Measurements from ENCODE around the gene SHQ1. TPM values are rescaled to one million over a fixed set of nuclear protein-coding genes. Genes with fewer than 3 reads are reported as not detected.
A peak's percentile ranks its signal among the peaks of the same experiment; 100 is the strongest.

Gene SHQ1
- total RNA-seq, 1 donor, result 19.2 TPM

DNA sequence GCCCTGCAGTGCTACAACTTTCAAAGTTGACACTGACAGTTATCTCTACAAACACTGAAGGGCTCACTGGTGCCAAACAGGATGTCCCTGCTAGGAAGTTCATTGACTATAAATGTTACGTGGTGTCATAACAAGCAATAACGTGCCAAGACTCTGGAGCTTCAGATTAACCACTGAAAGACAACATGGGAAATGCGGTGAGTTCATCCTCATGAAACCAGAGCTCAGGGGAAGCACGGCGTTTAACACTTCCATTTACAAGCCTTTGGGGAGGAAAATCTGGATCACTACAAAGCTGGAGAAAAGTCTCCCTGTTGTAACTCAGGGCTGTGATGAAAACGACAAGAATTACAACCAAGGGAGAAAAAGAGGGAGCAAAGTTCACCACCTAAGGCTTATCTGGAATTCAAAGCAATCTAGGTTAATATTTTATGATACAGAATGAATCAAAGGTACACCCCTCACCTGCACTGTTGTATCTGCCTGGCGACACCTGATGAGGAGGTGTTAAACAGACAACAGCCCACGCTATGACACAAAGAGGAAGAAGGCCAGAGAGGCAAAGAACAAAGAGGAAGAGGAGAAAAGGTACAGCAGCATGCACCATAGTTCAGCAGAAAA is 27.0 kb downstream of the SHQ1 start:
- H4K20me1 ChIP-seq (ENCODE audit: insufficient read depth, low read length), result peaks cover 18% of the 10 kb centered on the region
- no peaks in the 10 kb centered on the region for H3K9me3 ChIP-seq (ENCODE audit: low read depth, low read length)
- peak; percentile 25 for DNase-seq (ENCODE audit: insufficient read length, low spot score, missing footprints)
- H3K4me1 ChIP-seq (ENCODE audit: insufficient read depth, low read length), result peaks cover 39% of the 10 kb centered on the region
- peak overlapping the region; percentile 24 for H3K4me2 ChIP-seq (ENCODE audit: insufficient read depth, low read length)
- peak overlapping the region; percentile 19 for H3K27ac ChIP-seq (ENCODE audit: low read depth, low read length)
- no peaks in the 10 kb centered on the region for H3K27me3 ChIP-seq (ENCODE audit: insufficient read depth, low read length)
- H3K79me2 ChIP-seq (ENCODE audit: insufficient read depth, low read length), result no peaks in the 10 kb centered on the region
- TF ChIP-seq, protein P1, sequence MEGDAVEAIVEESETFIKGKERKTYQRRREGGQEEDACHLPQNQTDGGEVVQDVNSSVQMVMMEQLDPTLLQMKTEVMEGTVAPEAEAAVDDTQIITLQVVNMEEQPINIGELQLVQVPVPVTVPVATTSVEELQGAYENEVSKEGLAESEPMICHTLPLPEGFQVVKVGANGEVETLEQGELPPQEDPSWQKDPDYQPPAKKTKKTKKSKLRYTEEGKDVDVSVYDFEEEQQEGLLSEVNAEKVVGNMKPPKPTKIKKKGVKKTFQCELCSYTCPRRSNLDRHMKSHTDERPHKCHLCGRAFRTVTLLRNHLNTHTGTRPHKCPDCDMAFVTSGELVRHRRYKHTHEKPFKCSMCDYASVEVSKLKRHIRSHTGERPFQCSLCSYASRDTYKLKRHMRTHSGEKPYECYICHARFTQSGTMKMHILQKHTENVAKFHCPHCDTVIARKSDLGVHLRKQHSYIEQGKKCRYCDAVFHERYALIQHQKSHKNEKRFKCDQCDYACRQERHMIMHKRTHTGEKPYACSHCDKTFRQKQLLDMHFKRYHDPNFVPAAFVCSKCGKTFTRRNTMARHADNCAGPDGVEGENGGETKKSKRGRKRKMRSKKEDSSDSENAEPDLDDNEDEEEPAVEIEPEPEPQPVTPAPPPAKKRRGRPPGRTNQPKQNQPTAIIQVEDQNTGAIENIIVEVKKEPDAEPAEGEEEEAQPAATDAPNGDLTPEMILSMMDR (IDR thresholded peaks at IDR 0.05; ENCODE audit: extremely low read depth, low read depth, low read length), result no peak
- H2AFZ ChIP-seq (ENCODE audit: low read length), result no peak overlapping the region
- no peaks in the 10 kb centered on the region for H3K36me3 ChIP-seq (ENCODE audit: insufficient read depth, low read length)
- no peak overlapping the region for H3K4me3 ChIP-seq (ENCODE audit: insufficient read depth, low read length)

DNA sequence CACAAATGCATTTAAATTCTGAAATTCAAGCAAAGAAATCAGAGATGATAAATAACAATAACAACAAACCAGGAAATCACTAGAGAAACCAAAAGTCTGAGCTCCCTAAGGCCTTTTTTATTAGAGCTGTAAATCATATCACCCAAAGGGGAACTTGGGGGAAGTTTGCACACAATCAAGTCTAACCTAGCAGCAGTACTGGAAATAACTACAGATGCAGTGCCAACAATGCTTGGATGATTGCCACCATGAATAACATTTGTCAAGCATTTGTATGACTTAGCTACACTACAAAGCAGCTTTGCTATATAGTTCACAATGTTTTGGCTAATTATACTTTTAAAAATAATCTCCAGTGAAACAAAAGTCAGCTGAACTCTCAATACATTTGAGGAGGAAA is 27.8 kb downstream of the SHQ1 start:
- Histone ChIP-seq H3K79me2 (ENCODE audit: insufficient read depth, low read length) (no peaks in the 10 kb centered on the region), H2AFZ (ENCODE audit: low read length) (no peak overlapping the region), H3K27ac (ENCODE audit: low read depth, low read length) (peak overlapping the region; percentile 16), H3K9me3 (ENCODE audit: low read depth, low read length) (no peaks in the 10 kb centered on the region), H3K4me1 (ENCODE audit: insufficient read depth, low read length) (peaks cover 39% of the 10 kb centered on the region), H3K27me3 (ENCODE audit: insufficient read depth, low read length) (no peaks in the 10 kb centered on the region), H4K20me1 (ENCODE audit: insufficient read depth, low read length) (peaks cover 18% of the 10 kb centered on the region), H3K4me2 (ENCODE audit: insufficient read depth, low read length) (no peak overlapping the region), H3K4me3 (ENCODE audit: insufficient read depth, low read length) (no peak overlapping the region), H3K36me3 (ENCODE audit: insufficient read depth, low read length) (no peaks in the 10 kb centered on the region)
- no peak for DNase-seq (ENCODE audit: insufficient read length, low spot score, missing footprints)
- TF ChIP-seq, protein P1 (IDR thresholded peaks at IDR 0.05; ENCODE audit: extremely low read depth, low read depth, low read length), result no peak

DNA sequence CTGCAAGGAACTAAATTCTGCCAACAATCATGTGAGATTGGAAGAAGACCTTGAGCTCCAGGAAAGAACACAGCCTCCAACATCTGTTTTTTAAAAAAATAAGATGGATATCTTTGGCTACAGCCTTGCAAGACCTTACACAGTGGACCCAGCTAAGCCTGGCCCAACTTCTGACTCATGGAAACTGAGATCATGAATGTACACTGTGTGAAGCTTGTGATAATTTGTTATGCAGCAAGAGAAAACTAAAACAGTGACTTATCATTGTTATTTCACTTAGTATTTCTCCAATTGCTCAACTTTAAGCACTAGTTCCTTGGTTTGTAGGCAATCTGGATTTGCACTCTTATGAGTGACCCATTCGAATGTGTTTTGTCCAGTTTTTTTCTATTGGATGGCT is 29.3 kb downstream of the SHQ1 start:
- H3K4me2 ChIP-seq (ENCODE audit: insufficient read depth, low read length), result no peak overlapping the region
- no peaks in the 10 kb centered on the region for H3K27me3 ChIP-seq (ENCODE audit: insufficient read depth, low read length)
- TF ChIP-seq, protein P1 (IDR thresholded peaks at IDR 0.05; ENCODE audit: extremely low read depth, low read depth, low read length), result no peak
- H2AFZ ChIP-seq (ENCODE audit: low read length), result no peak overlapping the region
- peaks cover 39% of the 10 kb centered on the region for H3K4me1 ChIP-seq (ENCODE audit: insufficient read depth, low read length)
- H3K9me3 ChIP-seq (ENCODE audit: low read depth, low read length), result no peaks in the 10 kb centered on the region
- no peak overlapping the region for H3K4me3 ChIP-seq (ENCODE audit: insufficient read depth, low read length)
- peaks cover 18% of the 10 kb centered on the region for H4K20me1 ChIP-seq (ENCODE audit: insufficient read depth, low read length)
- H3K36me3 ChIP-seq (ENCODE audit: insufficient read depth, low read length), result no peaks in the 10 kb centered on the region
- H3K79me2 ChIP-seq (ENCODE audit: insufficient read depth, low read length), result no peaks in the 10 kb centered on the region
- DNase-seq (ENCODE audit: insufficient read length, low spot score, missing footprints), result peak; percentile 23
- H3K27ac ChIP-seq (ENCODE audit: low read depth, low read length), result peak overlapping the region; percentile 30

DNA sequence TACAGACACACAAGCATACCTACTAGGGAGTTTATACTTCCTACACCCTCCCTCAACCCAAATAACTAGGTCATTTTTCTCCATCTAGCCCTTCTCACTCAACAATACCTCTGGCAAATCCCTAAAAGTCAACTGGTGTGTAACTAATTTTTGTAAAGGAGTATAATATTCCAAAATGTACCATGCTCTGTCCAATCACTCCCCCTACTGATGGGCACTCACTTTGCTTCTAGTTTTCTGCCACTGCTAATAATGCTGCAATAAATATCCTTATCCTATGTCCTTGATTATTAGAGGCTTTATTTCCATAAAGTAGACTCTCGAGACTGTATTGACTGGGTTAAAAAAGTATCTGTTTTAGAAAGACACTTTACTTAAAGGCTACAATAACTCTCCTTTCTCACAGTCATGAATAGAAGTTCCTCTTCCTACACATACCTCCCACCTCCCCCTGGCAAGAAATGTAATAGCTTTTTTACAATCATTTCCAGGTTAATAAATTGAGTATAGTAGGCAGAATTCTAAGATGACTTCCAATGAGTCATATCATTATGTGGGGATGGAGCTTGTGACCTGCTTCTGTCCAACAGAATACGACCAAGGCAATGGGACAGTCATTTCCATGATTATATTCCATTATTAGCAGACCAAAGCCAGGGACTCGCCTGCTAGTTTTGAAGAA is 30.0 kb downstream of the SHQ1 start:
- TF ChIP-seq, protein P1 (IDR thresholded peaks at IDR 0.05; ENCODE audit: extremely low read depth, low read depth, low read length), result peak; percentile 64
- H3K27me3 ChIP-seq (ENCODE audit: insufficient read depth, low read length), result no peaks in the 10 kb centered on the region
- H3K36me3 ChIP-seq (ENCODE audit: insufficient read depth, low read length), result no peaks in the 10 kb centered on the region
- H4K20me1 ChIP-seq (ENCODE audit: insufficient read depth, low read length), result peaks cover 18% of the 10 kb centered on the region
- peak overlapping the region; percentile 30 for H3K27ac ChIP-seq (ENCODE audit: low read depth, low read length)
- H3K4me2 ChIP-seq (ENCODE audit: insufficient read depth, low read length), result no peak overlapping the region
- H3K79me2 ChIP-seq (ENCODE audit: insufficient read depth, low read length), result no peaks in the 10 kb centered on the region
- peaks cover 39% of the 10 kb centered on the region for H3K4me1 ChIP-seq (ENCODE audit: insufficient read depth, low read length)
- no peak overlapping the region for H3K4me3 ChIP-seq (ENCODE audit: insufficient read depth, low read length)
- DNase-seq (ENCODE audit: insufficient read length, low spot score, missing footprints), result no peak
- H2AFZ ChIP-seq (ENCODE audit: low read length), result no peak overlapping the region
- no peaks in the 10 kb centered on the region for H3K9me3 ChIP-seq (ENCODE audit: low read depth, low read length)
